H1 (cell line): ENCODE data around the gene CASQ1. TPM values are rescaled to one million over a fixed set of nuclear protein-coding genes. Genes with fewer than 3 reads are reported as not detected.

Experiments used
- SAP30 ChIP-seq: fragments of 300-600 bp; sonication (generic); IDR thresholded peaks from 2 replicates; pipeline ENCODE4 v1.7.1; 2012; ENCODE audit warnings: low read length, moderate library complexity, mild to moderate bottlenecking, inconsistent platforms; ENCODE audit not compliant: insufficient read depth, insufficient replicate concordance
- polyA plus RNA-seq, 7 experiments: library from polyadenylated mRNA; depleted of rRNA in 3 of 7; stranded (reverse) in 5 of 7; unstranded in 2 of 7; fragments of >200 nt in 5 of 7; fragments of 200-250 nt in 2 of 7; gene quantifications; 1 replicate in 5 of 7; 2 replicates in 1 of 7; 4 replicates in 1 of 7; pipeline versions ENCODE4 v1.2.1 to v1.2.3, GENCODE V29; 2011 to 2013; ENCODE audit warnings: missing spikeins in 2 of 7, mixed read lengths in 2 of 7
- total RNA-seq: library from RNA; stranded (reverse); fragmentation: NEBNext Ultra II Directional; extraction: Animal tissue kit (Norgen Biotek cat#: 25700); gene quantifications from 2 replicates; pipeline ENCODE4 v1.2.1, GENCODE V29; 2021

The CASQ1 gene
- total and polyA plus RNA-seq, 2 of the 8 experiments (the other 6 are each of a cell fraction or from before 2014, with no cell fraction given): 0.80 to 1.3 TPM

- TF ChIP-seq SAP30: no peak
These were observed 41.1 kb upstream of the CASQ1 start (continued) for GRCh38 chr1:160149233-160149632.
